HG02885 (cell line): ENCODE measurements around the gene SLC28A3.
"Not testable (repeated sequence)": the region's sequence is repeated elsewhere in the genome, so short reads cannot be mapped to it uniquely, and the experiment has no call there.

Source experiments
- ATAC-seq: cut with Tn5 transposase; IDR thresholded peaks from one replicate; pipeline ENCODE4 v1.9.1; 2021; ENCODE audit warnings: mild to moderate bottlenecking; ENCODE audit not compliant: unreplicated experiment, poor library complexity

The SLC28A3 gene, protein sequence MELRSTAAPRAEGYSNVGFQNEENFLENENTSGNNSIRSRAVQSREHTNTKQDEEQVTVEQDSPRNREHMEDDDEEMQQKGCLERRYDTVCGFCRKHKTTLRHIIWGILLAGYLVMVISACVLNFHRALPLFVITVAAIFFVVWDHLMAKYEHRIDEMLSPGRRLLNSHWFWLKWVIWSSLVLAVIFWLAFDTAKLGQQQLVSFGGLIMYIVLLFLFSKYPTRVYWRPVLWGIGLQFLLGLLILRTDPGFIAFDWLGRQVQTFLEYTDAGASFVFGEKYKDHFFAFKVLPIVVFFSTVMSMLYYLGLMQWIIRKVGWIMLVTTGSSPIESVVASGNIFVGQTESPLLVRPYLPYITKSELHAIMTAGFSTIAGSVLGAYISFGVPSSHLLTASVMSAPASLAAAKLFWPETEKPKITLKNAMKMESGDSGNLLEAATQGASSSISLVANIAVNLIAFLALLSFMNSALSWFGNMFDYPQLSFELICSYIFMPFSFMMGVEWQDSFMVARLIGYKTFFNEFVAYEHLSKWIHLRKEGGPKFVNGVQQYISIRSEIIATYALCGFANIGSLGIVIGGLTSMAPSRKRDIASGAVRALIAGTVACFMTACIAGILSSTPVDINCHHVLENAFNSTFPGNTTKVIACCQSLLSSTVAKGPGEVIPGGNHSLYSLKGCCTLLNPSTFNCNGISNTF

GRCh38 chr9:84340535-84340934, at the start of gene SLC28A3:
Gene SLC28A3 (minus strand): TSS chr9:84340758. CDS start chr9:84340633, 125 bp downstream.
- ATAC-seq = no peak

- not testable (repeated sequence) for ATAC-seq
Observed at GRCh38 chr9:84390254-84390653, 49.7 kb upstream of the SLC28A3 start.

- no peak for ATAC-seq
Observed at GRCh38 chr9:84387821-84388220, 47.3 kb upstream of the SLC28A3 start.

- no peak for ATAC-seq
Observed at GRCh38 chr9:84386753-84387152, 46.2 kb upstream of the SLC28A3 start.

GRCh38 chr9:84385386-84386040, 45.0 kb upstream of the SLC28A3 start:
- no peak for ATAC-seq

DNA sequence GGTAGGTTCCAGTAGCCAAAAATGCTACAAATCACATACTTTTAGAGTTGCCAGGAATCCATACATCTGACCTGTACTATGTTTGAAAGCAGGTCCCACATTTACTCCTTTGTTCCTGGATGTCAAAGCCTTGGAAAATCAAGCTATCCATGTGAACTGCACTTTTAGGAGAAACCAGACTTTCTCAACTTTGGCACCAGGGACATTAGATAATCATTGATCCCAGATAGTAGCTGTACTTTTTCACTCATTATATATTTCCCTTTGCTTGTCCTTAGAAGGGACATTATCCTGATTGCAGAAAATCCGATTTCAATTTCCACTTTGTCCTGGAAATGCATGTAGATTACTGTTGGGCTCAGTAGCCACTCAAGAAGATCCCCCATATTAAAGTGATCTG, 44.1 kb upstream of the SLC28A3 start:
- ATAC-seq = no peak

GRCh38 chr9:84383178-84383577, 42.6 kb upstream of the SLC28A3 start:
- no peak for ATAC-seq

DNA sequence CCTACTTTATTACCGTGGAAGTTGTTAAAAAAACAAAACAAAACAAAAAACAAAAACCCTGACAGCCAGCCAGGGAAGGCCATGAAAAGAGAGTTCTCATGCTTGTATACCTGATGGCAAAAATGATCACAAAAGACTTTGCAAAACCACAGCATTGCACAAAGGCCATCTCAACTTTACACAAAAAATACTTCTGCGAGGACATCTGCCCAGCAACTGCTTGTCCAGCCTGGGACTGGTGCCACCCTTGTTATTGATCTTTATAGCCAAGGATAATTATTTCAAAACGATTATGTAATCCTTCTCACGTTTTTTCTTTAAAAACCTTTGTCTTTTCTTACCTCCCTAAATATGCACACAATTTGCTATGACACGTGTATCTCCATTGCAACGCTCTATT, 42.2 kb upstream of the SLC28A3 start:
- ATAC-seq = no peak

DNA sequence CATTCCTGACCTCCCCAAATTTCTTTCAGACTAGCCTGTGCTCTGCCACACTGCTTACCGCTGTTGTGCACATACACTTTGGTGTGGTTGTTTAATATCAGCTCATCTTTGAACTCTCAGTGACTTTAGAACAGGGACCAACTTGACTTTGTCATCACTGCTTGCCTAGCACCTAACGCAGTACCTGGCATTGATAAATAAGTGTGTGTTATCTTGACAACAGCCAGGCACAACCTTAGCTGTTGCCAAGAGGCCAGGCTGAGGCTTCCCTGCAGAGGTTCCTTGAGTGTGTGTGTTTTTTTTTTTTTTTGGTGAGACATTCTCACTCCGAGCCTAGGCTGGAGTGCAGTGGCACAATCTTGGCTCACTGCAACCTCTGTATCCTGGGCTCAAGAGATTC, 41.0 kb upstream of the SLC28A3 start:
- no peak for ATAC-seq

DNA sequence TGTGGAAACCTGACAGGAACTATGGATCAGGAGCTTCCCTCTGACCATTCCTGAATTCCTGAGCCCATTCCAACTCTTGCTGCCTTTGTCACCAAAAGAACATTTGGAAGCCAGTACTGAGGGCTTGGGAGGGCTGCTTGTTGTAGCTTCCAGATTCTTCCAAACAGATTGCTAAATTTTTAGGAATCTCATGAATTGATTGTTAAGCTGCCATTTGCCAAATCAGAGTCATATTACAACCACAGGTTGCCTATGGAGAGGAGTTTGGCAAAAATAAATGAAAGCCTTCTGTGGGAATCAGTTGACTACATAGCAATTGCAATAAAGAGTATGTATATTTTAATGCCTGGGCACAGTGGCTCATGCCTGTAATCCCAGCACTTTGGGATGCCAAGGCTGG, 39.2 kb upstream of the SLC28A3 start:
- no peak for ATAC-seq

DNA sequence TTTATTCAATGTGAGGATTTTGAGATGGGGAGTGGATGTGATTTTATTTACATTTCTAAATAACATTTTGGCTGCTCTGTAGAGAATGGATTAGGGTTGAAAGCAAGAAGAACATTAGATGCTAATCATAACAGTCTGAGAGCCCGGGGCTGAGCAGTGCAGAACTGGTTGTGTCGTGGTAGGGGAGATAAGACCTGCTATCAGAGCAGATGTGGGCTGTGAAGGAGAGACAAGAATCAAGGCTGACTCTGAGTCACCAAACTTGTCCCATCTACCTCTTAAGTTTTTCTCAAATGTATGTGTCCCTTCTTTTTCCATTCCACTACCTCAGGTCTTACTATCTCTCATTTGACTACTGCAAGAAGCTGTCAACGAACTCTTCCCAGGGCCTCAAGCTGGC, 35.4 kb upstream of the SLC28A3 start:
- no peak for ATAC-seq

DNA sequence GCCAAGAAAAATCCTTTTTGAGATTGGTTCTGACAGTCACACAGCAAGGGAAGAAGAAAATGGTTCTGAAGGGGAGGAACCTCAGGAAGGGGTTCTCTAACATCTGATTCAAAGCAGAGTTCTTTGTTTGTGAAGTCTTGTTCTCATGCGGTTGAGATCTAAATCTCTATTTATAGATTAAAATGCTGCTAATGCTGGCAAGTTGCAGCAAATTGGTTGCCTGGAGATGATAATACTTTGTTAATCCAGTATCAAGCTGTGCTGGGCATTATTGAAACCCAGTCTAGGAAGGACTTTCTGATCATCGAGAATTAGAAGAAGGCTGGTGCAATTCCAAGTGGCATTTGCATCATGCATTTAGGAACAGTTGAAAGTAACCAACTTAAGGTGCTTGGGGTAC, 34.0 kb upstream of the SLC28A3 start:
- ATAC-seq = no peak

DNA sequence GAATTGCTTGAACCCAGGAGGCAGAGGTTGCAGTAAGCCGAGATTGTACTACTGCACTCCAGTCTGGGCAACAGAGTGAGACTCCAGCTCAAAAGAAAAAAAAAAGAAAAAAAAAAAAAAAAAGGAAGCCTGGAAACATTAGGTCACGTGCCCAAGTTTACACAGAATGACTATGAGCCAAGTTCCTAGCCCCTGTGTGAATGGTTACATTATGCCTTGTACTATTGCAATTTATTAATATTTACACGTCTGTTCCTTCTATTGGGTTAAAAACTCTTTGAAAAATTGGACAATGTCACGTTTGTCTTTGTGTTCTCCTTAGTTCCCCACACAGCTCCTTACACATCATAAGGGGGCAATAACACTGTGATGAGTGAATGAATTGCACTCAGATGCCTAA, 33.5 kb upstream of the SLC28A3 start:
- ATAC-seq = no peak

- ATAC-seq = no peak
Observed at GRCh38 chr9:84371737-84372136, 31.2 kb upstream of the SLC28A3 start.

- no peak for ATAC-seq
Observed at GRCh38 chr9:84368601-84369000, 28.0 kb upstream of the SLC28A3 start.

- ATAC-seq = not testable (repeated sequence)
Observed at GRCh38 chr9:84367726-84368125, 27.2 kb upstream of the SLC28A3 start.

GRCh38 chr9:84366683-84367082, 26.1 kb upstream of the SLC28A3 start:
- ATAC-seq = no peak

- not testable (repeated sequence) for ATAC-seq
Observed at GRCh38 chr9:84364894-84365490, 24.4 kb upstream of the SLC28A3 start.

DNA sequence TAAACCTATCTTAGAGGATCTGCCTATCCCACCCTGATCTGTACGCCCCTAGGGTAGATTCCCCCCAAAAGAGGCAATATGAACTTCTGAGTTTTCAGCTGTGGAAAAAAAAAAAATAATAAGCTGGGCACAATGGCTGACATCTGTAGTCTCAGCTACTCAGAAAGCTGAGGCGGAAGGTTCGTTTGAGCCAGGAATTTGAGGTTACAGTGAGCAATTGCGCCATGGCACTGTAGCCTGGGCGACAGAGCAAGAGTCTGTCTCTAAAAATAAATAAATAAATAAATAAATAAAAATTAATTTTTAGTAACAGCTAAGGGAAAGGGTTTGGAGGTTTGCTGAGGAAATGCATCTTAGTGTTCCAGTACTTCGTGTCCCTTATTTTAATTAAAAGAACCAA, 21.1 kb upstream of the SLC28A3 start:
- no peak for ATAC-seq

DNA sequence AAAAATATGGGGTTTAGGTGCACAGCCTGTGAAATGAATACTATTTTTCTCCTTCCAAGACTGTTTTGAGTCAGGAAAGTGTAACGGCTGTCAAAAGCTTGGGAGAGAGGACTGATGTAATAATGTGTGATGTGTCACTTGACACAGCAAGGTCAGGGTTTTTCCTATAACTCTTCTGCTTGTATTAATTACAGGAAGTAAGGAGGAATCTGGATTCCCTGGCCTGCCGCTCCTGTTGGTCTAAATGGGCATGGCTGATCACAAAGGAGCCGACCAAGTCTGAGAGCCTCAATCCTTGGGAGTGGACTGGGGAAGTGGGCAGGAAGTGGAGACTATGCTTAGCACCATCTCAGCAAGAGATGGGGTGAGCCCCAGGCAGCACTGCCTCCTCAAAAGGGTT, 16.7 kb upstream of the SLC28A3 start:
- no peak for ATAC-seq

DNA sequence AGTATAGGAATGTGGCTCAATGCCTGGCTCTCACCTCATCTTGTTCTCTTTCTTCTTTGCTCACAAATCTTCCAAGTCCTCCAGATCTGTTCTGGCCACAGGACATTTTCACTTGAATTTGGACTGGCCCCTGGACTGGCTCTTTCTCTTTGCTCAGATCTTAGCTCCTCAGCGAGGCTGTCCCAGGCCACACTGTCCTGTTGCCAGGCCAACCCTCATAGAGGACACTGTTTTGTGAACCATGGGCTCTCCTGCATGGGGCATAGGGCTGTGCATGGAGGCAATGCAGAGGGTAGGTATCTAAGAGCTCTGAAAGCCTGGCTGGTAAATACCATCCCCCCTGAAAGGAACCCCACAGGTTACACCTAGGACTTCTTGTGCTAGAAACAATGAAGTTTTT, 13.5 kb upstream of the SLC28A3 start:
- no peak for ATAC-seq
